ENCODE measurements around the gene CACNB4.
"Not testable (repeated sequence)": the region's sequence is repeated elsewhere in the genome, so short reads cannot be mapped to it uniquely, and the experiment has no call there.

CACNB4 gene

GRCh38 chr2:151919786-151920185 lies 179.1 kb downstream of the CACNB4 start:
- DNase-seq (ENCODE audit: insufficient read length, low spot score): no peak
- no peak for FAIRE-seq
- no peak for TF ChIP-seq CTCF (IDR thresholded peaks at IDR 0.05; ENCODE audit: insufficient read depth, missing control alignments)

- no peak for TF ChIP-seq CTCF (IDR thresholded peaks at IDR 0.05; ENCODE audit: insufficient read depth, missing control alignments)
- DNase-seq (ENCODE audit: insufficient read length, low spot score) (no peak), FAIRE-seq (no peak)
Observed at GRCh38 chr2:151918308-151918707, 180.5 kb downstream of the CACNB4 start.

- FAIRE-seq (no peak), DNase-seq (ENCODE audit: insufficient read length, low spot score) (no peak)
- no peak for TF ChIP-seq CTCF (IDR thresholded peaks at IDR 0.05; ENCODE audit: insufficient read depth, missing control alignments)
Observed at GRCh38 chr2:151916632-151917031, 182.2 kb downstream of the CACNB4 start.

- not testable (repeated sequence) for FAIRE-seq; DNase-seq (ENCODE audit: insufficient read length, low spot score)
Observed at GRCh38 chr2:151915629-151916025, 183.2 kb downstream of the CACNB4 start.

GRCh38 chr2:151914989-151915628 lies 183.7 kb downstream of the CACNB4 start:
- DNase-seq (ENCODE audit: insufficient read length, low spot score) (no peak), FAIRE-seq (no peak)
- no peak for TF ChIP-seq CTCF (IDR thresholded peaks at IDR 0.05; ENCODE audit: insufficient read depth, missing control alignments)

GRCh38 chr2:151908204-151908882 lies 190.5 kb downstream of the CACNB4 start:
- no peak for DNase-seq (ENCODE audit: insufficient read length, low spot score)
- FAIRE-seq: no peak
- no peak for TF ChIP-seq CTCF (IDR thresholded peaks at IDR 0.05; ENCODE audit: insufficient read depth, missing control alignments)

- FAIRE-seq (no peak), DNase-seq (ENCODE audit: insufficient read length, low spot score) (no peak)
- no peak for TF ChIP-seq CTCF (IDR thresholded peaks at IDR 0.05; ENCODE audit: insufficient read depth, missing control alignments)
Observed at GRCh38 chr2:151907286-151908203, 191.3 kb downstream of the CACNB4 start.

Measured in D721Med (cell line).